GM19397 (cell line): Measurements from ENCODE around the gene SF3B6.

Experiments
- ATAC-seq: cut with Tn5 transposase; IDR thresholded peaks from one replicate; pipeline ENCODE4 v1.9.1; 2021; ENCODE audit warnings: mild to moderate bottlenecking, moderate library complexity; ENCODE audit not compliant: unreplicated experiment

The SF3B6 gene

GRCh38 chr2:24022324-24022974 is 53.7 kb downstream of the SF3B6 start:
- no peak for ATAC-seq

- no peak for ATAC-seq
These were observed 54.8 kb downstream of the SF3B6 start for GRCh38 chr2:24021122-24021998.

DNA sequence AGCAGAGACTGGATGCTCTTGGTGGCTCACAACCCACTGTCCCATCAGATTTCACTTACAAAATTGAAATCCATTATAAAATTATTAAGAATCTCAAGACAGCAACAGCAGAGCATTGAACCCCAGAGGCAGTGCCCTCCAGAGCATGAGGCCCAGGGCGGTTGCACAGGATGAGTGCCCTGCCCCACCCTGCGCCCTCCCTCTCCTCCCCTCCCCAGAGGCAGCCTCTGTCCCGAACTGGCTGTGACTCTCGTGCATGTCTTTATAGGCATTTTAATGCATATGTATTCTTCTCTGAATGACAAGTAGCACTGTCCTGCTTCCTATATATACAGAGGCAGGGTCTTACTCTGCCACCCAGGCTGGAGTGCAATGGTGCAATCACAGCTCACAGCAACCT is 55.9 kb downstream of the SF3B6 start:
- no peak for ATAC-seq

GRCh38 chr2:24019729-24020128 is 56.4 kb downstream of the SF3B6 start:
- no peak for ATAC-seq

GRCh38 chr2:24018241-24018640 is 57.9 kb downstream of the SF3B6 start:
- ATAC-seq, result no peak

GRCh38 chr2:24017711-24018110 is 58.4 kb downstream of the SF3B6 start:
- ATAC-seq, result no peak
